Panc1 (cell line): ENCODE results near the gene KRT13. TPM values are rescaled to one million over a fixed set of nuclear protein-coding genes. Genes with fewer than 3 reads are reported as not detected.
A peak's percentile ranks its signal among the peaks of the same experiment; 100 is the strongest.
"Not testable (repeated sequence)": the region's sequence is repeated elsewhere in the genome, so short reads cannot be mapped to it uniquely, and the experiment has no call there.

ENCODE experiments used
- ATAC-seq: fragments of 200-7000 bp; cut with Tn5 transposase; 2 replicates; pipeline ENCODE4 v1.9.1; 2020; ENCODE audit warnings: mild to moderate bottlenecking, moderate library complexity
- BruUV-seq: library from RNA; stranded (reverse); fragments of 400-500 nt; replicated peaks from 2 replicates; lab custom pipeline; 2021; lab: Mats Ljungman, UMichigan
- CTCF ChIA-PET: fragments of 300-600 bp; sonication (Branson Sonifier 250); formaldehyde crosslinking; loops from one replicate; lab custom pipeline; 2022; ENCODE audit warnings: antibody characterized with exemption; lab: Charles Lee
- POLR2A ChIA-PET: fragments of 300-600 bp; sonication (Branson Sonifier 250); formaldehyde crosslinking; loops from one replicate; lab custom pipeline; 2022; ENCODE audit warnings: antibody characterized with exemption; lab: Charles Lee
- DNase-seq: peaks from one replicate; pipeline ENCODE4 v3.0.0-alpha.2; 2010; ENCODE audit warnings: low read depth, low spot score
- H3K27ac ChIP-seq: 2 replicates; pipeline ENCODE4 v1.5.1; 2011; ENCODE audit warnings: mild to moderate bottlenecking, low read length, inconsistent platforms
- H3K27me3 ChIP-seq: fragments of 200-500 bp; sonication (Bioruptor generic); 2 replicates; pipeline ENCODE4 v1.6.0; 2014; ENCODE audit warnings: low read length, inconsistent platforms; ENCODE audit not compliant: control insufficient read depth, insufficient read depth
- H3K36me3 ChIP-seq: fragments of 200-500 bp; sonication (Bioruptor generic); 2 replicates; pipeline ENCODE4 v1.5.1; 2014; ENCODE audit warnings: inconsistent platforms, mild to moderate bottlenecking, low read length, moderate library complexity; ENCODE audit not compliant: control insufficient read depth, insufficient read depth
- H3K4me1 ChIP-seq: 2 replicates; pipeline ENCODE4 v1.5.1; 2011; ENCODE audit warnings: inconsistent platforms, mild to moderate bottlenecking, low read length, moderate library complexity; ENCODE audit not compliant: control insufficient read depth, insufficient read depth
- H3K4me3 ChIP-seq, 2 experiments: 2 replicates each; pipeline ENCODE4 v1.5.1; 2011 to 2012; ENCODE audit warnings: low read depth in 2 of 2, low read length in 2 of 2, mild to moderate bottlenecking in 2 of 2, inconsistent platforms in 1 of 2, moderate library complexity in 1 of 2
- H3K9me3 ChIP-seq: fragments of 200-500 bp; sonication (Bioruptor generic); 2 replicates; pipeline ENCODE4 v1.5.1; 2014; ENCODE audit warnings: low read depth, mild to moderate bottlenecking, inconsistent platforms, low read length, moderate library complexity; ENCODE audit not compliant: control insufficient read depth, insufficient read depth
- CTCF ChIP-seq: fragments of 450-650 bp; IDR thresholded peaks from 2 replicates; pipeline ENCODE4 v1.5.1; 2017; ENCODE audit warnings: mild to moderate bottlenecking
- POLR2AphosphoS5 ChIP-seq: IDR thresholded peaks from 2 replicates; pipeline ENCODE4 v1.6.1; 2012; ENCODE audit warnings: mild to moderate bottlenecking, low read depth, low read length, moderate library complexity
- REST ChIP-seq, 2 experiments: IDR thresholded peaks; 2 replicates each; pipeline ENCODE4 v1.6.1; 2011 to 2012; ENCODE audit warnings: low read depth in 2 of 2, control low read depth in 1 of 2, low read length in 1 of 2, mild to moderate bottlenecking in 1 of 2, moderate library complexity in 1 of 2; ENCODE audit not compliant: insufficient read depth in 1 of 2
- SIN3A ChIP-seq: IDR thresholded peaks from 2 replicates; pipeline ENCODE4 v1.6.1; 2012; ENCODE audit warnings: low read depth, mild to moderate bottlenecking, low read length, moderate library complexity, borderline replicate concordance; ENCODE audit not compliant: insufficient read depth
- TCF7L2 ChIP-seq: IDR thresholded peaks from 2 replicates; pipeline ENCODE4 v1.6.1; 2011; ENCODE audit warnings: mild to moderate bottlenecking, low read depth, low read length, inconsistent platforms
- in situ Hi-C: cut with HindIII; loops from 2 replicates; pipeline ENCODE4 v1.10.0; 2016; ENCODE audit warnings: low sequenced_read_pairs, low pct_unique_long_range_greater_than_20kb
- intact Hi-C: fragments of 100-400 bp; cut with micrococcal nuclease; formaldehyde crosslinking; loops from one replicate; pipeline ENCODE4 v1.10.0; 2022; ENCODE audit not compliant: unreplicated experiment
- total RNA-seq: library from RNA; stranded (reverse); gene quantifications from one replicate; pipeline ENCODE4 v1.2.1, GENCODE V29; 2021; ENCODE audit not compliant: unreplicated experiment

Gene KRT13
- total RNA-seq, 1 experiment from 2014 or later: 0.36 TPM

- TF ChIP-seq REST (IDR thresholded peaks at IDR 0.05; ENCODE audit: insufficient read depth in 1 of 2, low read depth in 2 of 2, low read length in 1 of 2): no peak
Observed at GRCh38 chr17:41544935-41545334, 39.5 kb upstream of the KRT13 start (continued).

GRCh38 chr17:41544491-41544892 is 39.1 kb upstream of the KRT13 start:
- DNase-seq (no peak), ATAC-seq (no peak)
- BruUV-seq: no TSS peak
- H3K27ac ChIP-seq: peak overlapping the region; percentile 67
- H3K4me1 ChIP-seq: peaks cover 52% of the 10 kb centered on the region
- TF ChIP-seq SIN3A (no peak), POLR2AphosphoS5 (no peak), REST (IDR thresholded peaks at IDR 0.05; ENCODE audit: insufficient read depth in 1 of 2, low read depth in 2 of 2, low read length in 1 of 2) (no peak), CTCF (no peak), TCF7L2 (no peak)
- ChIA-PET POLR2A (interaction anchor here (1.3 kb wide), 1 partner anchor 26 kb away, joined by 3 read pairs; the partner anchor contains the start of gene KRT15), CTCF (interaction anchor here (0.8 to 1.2 kb wide), 3 partner anchors 104 to 122 kb away, joined by 3 to 4 read pairs (median 3); no protein-coding TSS in a partner anchor)
- intact Hi-C loops (no loop called here), in situ Hi-C loops (loop anchor here (25.0 kb wide), 1 partner anchor 93 kb away; no protein-coding TSS in a partner anchor)
- H3K4me3 ChIP-seq: no peak overlapping the region
- no peaks in the 10 kb centered on the region for H3K27me3 ChIP-seq
- H3K36me3 ChIP-seq: no peaks in the 10 kb centered on the region
- H3K9me3 ChIP-seq: peaks cover 4% of the 10 kb centered on the region; the same call in 1 of the 2 replicates

GRCh38 chr17:41542786-41543185 is 37.4 kb upstream of the KRT13 start:
- H3K27ac ChIP-seq, BruUV-seq, intact Hi-C loops, H3K9me3 ChIP-seq, H3K36me3 ChIP-seq, H3K4me3 ChIP-seq, ATAC-seq, H3K27me3 ChIP-seq, DNase-seq: not testable (repeated sequence)
- peaks cover 51% of the 10 kb centered on the region for H3K4me1 ChIP-seq
- ChIA-PET POLR2A (interaction anchor here (0.6 to 1.4 kb wide), 2 partner anchors 14 to 625 kb away, joined by 10 to 18 read pairs; partner anchors contain the start of gene KRT19), CTCF (interaction anchor here (0.9 to 1.7 kb wide), 3 partner anchors 8 to 120 kb away, joined by 4 to 6 read pairs (median 6); no protein-coding TSS in a partner anchor)
- in situ Hi-C loops: loop anchor here (25.0 kb wide), 1 partner anchor 95 kb away; no protein-coding TSS in a partner anchor
